GM19438 (cell line): ENCODE results near the gene LRG1.
"Not testable (repeated sequence)": the region's sequence is repeated elsewhere in the genome, so short reads cannot be mapped to it uniquely, and the experiment has no call there.

Source experiments
- ATAC-seq: cut with Tn5 transposase; IDR thresholded peaks from one replicate; pipeline ENCODE4 v1.9.1; 2021; ENCODE audit warnings: low read depth; ENCODE audit not compliant: unreplicated experiment

Gene LRG1

DNA sequence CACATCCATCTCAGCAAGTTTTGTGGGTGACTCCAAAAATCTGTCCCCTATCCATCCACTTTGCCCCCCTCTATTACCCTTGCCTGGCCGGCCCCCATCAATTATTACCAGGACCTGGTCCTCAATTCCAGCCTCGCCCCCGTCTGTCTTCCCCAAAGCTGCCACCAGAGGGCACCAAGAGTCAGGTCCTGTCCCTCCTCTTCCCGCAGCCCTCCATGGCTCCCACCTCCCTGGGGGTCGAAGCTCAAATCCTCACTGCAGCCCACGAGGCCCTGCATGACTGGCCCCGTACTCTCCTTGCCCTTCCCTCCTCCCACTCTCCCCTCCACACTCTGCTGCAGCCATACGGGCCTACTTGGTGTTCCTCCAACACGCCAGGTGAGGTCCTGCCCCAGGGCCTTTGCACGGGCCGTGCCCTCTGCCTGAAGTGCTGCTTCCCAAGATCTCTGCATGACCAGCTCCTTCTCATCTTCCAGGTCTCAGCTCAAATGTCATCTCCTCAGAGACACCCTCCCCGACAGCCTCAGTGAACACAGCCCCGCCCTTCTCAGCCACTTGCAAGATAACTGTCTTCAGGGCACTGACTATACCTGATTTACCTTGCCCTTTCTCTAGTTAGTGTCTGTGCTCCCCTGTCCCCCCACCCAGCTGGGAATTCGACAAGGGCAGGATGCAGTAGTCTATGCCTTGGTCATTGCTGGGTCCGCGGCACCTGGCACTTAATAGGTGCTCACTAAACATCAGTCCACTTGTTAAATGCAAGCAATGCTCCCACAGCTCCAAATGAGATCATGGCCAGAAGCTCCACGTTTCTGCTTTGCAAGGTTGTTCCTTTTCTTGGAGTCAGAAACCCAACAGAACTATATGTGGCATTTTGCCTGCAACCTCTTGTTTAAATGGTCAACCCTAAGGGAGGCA lies 36.4 kb upstream of the LRG1 start:
- no peak for ATAC-seq

DNA sequence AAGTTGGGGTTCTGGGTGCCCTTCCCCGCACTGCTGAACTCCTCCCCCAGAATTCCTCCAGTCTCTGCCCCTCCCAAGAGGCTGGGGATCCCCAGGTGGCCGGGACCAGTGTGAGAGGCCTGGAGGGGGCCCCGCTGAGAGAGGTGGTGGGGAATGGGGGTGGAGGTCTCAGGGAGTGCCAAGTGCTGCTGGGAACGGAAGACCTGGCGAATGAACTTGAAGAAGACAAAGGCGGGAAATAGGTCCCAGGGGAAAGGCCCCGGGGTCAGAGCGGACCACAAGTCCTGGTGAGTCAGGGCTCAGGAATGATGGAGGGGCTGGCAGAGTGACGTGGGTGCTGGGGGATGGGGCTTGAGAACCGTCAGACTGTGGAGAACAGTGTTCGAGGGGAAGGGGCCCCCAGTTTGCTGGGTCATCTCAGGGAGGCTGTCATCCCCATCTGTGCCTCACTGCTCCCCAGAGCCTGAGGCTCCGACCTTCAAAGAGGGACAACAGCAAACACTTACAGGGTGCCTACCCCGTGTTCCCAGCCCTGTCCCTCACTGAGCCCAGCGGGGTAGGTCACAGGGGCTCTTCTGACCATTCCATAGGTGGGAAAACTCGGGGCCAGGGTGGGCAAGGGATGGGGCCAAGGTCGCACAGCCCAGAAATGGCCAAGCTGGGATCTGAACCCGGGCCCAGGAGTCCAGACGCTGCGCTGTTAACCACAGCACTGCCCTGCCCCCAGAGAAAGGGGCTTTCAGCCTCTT lies 35.6 kb upstream of the LRG1 start:
- ATAC-seq, result no peak

GRCh38 chr19:4573682-4574081 lies 33.8 kb upstream of the LRG1 start:
- no peak for ATAC-seq

DNA sequence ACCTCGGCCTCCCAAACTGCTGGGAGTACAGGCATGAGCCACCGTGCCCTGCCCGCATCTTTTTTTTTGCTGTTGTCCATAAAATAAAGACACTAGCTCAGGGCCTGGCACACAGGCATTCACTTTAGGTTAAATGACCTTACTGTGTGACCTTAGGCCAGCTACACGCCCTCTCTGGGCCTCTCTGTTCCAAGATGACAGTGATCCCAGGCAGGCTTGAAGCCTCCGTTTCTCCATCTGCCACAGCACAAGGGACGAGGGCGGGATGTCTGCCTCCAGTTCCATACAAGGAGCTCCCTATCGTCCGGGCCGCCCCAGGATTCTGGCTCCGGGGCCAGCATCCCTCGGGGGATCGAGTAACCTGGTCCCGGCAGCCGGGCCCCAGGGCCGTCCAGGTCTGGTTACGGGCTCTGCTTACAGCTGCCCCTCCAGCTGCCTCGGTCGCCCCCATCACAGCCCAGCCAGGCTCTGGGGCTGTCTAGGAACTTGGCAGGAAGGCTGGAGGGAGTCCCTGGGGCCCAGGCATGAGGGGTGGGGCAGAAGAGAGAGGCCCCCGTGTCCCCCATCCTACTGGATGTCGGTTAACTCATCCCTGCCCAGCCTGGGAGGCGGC lies 31.6 kb upstream of the LRG1 start:
- ATAC-seq, result no peak

- no peak for ATAC-seq
Observed at GRCh38 chr19:4570916-4571304, 31.1 kb upstream of the LRG1 start.

GRCh38 chr19:4570402-4570801 lies 30.6 kb upstream of the LRG1 start:
- no peak for ATAC-seq

DNA sequence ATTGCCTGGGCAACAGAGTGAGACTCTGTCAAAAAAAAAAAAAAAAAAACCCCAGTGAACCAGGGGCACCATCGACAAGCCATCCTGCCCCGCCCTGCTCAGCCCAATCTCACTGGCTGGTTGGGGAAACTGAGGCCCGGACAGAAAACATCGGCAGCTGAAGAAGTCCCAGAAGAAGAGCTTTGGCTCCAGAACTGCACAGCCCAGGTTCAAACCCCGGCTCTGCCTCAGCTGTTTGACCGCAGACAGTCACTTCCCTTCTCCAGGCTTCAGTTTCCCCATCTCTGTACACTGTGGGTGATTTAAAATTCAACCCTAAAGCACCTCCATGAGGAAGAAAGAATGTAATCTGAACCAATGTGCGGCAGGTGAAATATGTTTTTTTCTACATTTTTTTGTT lies 29.1 kb upstream of the LRG1 start:
- no peak for ATAC-seq

- no peak for ATAC-seq
Observed at GRCh38 chr19:4567584-4568071, 27.8 kb upstream of the LRG1 start.

DNA sequence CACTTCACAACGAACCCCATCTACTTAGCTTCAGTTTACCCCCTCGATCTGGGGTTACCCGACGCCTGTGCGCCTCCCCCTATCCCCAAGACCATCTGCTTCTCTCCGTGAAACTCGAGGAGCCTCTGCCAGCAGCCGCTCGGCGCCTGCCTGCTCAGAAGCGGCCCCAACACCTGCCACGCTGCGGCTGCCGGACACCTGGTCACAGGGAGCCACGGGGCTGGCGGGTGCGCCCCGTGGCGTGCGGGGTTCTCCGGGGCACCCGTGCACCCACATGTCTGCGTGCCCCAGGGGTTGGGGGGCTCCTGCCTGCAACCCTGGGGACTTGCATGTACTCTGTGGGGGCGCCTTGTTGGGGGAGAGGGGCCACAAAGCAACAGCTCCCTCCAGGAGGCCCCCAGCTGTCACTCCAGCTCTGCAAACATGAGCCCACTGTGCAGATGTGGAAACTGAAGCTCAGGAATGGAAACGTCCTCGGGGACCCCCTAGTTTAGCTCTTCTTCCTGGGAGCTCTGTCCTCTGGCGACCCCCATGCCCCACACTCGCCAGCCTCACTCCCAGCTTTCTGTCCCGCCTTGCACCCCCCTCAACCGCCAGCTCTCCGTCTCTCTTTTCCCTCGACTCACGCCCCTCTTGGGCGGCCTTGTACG lies 26.7 kb upstream of the LRG1 start:
- no peak for ATAC-seq

GRCh38 chr19:4563562-4563961 lies 23.7 kb upstream of the LRG1 start:
- ATAC-seq, result not testable (repeated sequence)

DNA sequence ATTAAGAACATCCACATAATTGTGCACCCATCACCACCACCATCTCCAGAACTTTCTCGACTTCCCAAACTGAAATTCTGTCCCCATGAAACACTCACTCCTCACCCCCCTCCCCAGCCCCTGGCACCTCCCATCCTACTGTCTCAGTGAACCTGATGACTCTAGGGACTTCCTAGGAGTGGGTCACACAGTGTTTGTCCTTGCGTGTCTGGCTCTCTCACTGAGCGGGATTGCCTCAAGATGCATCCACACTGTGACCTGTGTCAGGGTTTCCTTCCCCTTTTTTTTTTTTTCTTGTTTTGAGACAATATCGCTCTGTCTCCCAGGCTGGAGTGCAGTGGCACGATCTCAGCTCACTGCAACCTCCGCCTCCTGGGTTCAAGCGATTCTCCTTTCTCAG lies 22.2 kb upstream of the LRG1 start:
- ATAC-seq, result not testable (repeated sequence)

DNA sequence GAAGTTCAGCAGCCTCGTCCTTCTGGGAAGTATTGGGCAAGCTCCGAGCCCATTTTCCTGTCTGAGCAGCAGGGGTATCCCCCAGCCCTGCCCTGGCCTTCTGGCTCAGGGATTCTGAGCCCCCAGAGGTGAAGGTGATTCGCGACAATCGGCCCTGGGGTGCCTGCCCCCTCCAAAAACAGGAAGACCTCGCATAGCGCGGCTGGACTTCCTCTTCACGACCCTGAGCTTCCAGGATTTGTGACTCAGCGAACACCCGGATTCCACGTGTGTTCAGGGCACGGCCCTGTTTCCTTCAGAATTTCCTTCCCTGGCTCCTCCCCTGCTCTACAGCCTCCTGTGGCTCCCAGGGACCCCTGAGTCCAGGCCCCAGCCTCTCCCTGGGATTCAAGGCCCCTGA lies 19.7 kb upstream of the LRG1 start, which contains the start of gene SEMA6B:
TSS of gene SEMA6B (minus strand) at position 116 of the 400 bp plus-strand sequence. CDS start 1,227 bp downstream, outside the sequence.
- ATAC-seq, result no peak

- ATAC-seq, result no peak
Observed at GRCh38 chr19:4557971-4558941, 18.4 kb upstream of the LRG1 start.

DNA sequence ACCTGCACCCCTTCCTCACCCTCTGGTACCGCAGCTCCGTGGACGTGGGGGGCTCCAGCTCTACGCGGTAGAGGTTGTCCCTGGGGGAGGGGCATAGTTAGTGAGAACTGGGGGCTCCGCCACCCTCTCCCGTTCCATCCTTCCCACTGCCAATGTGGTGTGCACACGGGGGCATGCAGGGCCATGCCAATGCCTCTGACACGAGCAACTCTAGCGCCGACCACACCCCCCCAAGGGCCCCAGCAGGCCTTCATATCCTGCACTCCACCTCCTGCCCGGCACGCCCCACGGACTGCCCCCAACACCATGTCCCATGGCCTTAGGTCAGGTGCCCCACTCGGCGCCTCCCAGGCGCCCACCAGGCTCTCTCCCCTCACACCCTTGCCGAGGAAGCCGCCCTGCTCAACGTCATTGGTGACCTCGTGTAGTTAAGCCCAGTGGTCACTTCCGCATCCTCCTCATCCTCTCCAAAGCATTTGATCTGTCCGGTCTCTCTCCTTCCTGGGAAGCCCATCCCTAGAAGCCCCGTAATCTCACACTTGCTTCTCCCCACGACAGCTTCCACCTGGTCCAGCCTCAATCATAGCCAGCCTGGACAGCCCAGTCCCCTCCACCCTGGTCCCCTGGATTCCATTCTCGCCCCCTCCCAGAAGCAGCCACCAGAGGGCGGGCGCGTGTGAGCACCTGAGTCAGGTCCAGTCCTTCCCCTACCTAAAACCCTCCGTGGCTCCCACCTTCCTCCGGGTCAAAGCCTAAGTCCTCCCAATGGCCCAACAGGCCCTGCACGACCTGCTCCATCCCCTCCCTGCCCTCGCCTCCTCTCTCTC lies 17.5 kb upstream of the LRG1 start:
- ATAC-seq, result no peak

DNA sequence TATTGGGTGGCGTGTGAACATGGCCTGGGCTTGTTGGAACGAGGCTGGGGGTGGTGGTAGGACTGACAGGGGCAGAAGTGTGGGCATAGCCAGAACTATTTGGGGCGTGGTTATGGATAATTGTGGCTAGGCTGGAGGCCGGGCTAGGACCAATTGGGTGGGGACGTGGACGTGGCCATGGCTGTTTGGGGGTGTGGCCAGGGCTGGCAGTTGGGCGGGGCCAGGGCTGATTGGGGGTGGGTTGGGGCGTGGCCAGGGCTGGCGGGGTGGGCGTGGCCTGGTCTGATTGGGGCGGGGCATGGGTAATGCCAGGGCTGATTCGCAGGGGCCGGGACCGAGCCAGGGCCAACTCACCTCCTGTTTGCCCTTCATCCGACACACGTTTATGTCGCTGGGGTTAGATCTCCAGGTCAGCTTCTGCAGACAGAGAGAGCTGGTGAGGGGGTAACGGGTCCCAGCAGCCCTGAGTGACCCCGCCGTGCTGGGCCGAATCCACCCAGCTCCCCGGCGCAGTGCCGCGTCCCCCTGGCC lies 16.8 kb upstream of the LRG1 start:
- ATAC-seq, result no peak

DNA sequence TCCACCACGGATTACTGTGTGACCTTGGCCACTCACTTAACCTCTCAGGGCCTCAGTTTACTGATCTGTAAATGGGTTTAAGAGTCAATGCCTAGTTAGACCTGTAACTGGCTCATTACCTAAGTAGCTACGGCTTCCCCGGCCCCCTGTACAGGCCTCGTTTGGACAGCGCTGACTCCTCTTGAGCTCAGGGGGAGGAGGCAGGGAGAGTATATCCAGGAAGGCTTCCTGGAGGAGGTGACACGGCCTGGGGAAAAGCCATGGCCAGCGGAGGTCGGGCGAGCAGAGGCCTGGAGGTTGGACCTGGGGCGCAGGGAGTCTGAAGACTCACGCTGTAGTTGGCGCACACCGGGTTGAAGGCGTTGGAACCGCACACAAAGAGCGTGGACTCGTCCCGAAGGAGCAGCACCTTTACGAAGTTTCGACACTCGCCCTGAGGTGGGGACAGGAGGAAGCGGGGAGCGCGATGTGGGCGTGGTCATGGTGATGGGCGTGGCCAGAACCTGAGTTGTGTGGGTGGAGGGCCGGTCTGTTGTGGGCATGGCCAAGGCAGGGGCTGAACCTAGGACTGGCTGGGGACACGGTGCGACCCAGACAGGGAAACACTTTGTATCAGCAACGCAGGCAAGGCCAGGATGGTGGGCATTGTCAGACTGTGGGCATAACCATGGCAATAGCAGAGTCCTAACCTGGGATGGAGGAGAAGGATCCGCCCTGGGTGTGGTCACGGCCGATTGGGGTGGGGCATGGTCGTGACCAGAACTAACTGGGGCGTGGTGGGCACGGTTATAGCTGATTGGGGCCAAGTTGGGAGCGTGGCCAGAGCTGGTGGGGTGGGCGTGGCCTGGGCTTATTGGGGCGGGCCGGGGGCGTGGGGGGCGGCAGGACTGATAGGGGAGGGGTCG lies 16.1 kb upstream of the LRG1 start:
- ATAC-seq, result no peak

DNA sequence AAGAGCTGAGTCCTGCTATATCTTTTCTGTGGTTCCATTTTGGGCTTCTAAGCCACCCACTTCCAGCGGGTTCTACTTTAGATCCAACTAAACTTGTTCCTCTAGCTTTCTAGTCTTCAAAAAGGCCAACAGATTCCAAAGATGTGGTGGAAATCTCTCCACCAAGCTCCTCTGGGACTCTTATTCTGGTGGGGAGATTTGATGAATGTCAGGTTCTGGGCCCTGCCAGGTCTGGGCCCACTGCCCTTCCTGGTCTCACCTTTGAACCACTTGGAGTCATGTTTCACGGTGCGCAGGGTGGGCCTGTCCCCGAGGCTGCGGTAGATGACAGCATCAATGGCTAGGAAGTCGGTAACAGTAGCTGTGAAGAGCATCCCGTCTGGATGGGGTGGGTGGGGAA lies 14.9 kb upstream of the LRG1 start:
- no peak for ATAC-seq
